Upper lobe of right lung (tissue), 1 donor: ENCODE results near the gene GUK1. TPM values are rescaled to one million over a fixed set of nuclear protein-coding genes. Genes with fewer than 3 reads are reported as not detected.

Experiments
- ATAC-seq: fragments of 200-7000 bp; cut with Tn5 transposase; one replicate; pipeline ENCODE4 v1.9.1; 2020; ENCODE audit warnings: mild to moderate bottlenecking, moderate library complexity
- DNase-seq: peaks from one replicate; pipeline ENCODE4 v3.0.0-alpha.2; 2020
- H3K27ac ChIP-seq: fragments of 200-600 bp; one replicate; pipeline ENCODE4 v1.8.0; 2022
- H3K27me3 ChIP-seq: fragments of 200-600 bp; one replicate; pipeline ENCODE4 v1.8.0; 2022; ENCODE audit warnings: mild to moderate bottlenecking
- H3K36me3 ChIP-seq: fragments of 200-600 bp; one replicate; pipeline ENCODE4 v1.8.0; 2022
- H3K4me1 ChIP-seq: fragments of 200-600 bp; one replicate; pipeline ENCODE4 v1.8.0; 2022
- H3K4me3 ChIP-seq: fragments of 200-600 bp; one replicate; pipeline ENCODE4 v1.8.0; 2022; ENCODE audit warnings: mild to moderate bottlenecking
- H3K9me3 ChIP-seq: fragments of 200-600 bp; one replicate; pipeline ENCODE4 v1.8.0; 2022
- CTCF ChIP-seq: fragments of 200-600 bp; IDR thresholded peaks from one replicate; pipeline ENCODE4 v1.8.0; 2022; ENCODE audit warnings: antibody characterized with exemption
- intact Hi-C: fragments of 100-400 bp; cut with DNase I; formaldehyde crosslinking; loops from one replicate; pipeline ENCODE4 v1.11.0; 2022
- total RNA-seq: library from RNA; stranded (reverse); fragmentation: NEBNext Ultra II Directional; extraction: Animal tissue kit (Norgen Biotek cat#: 25700); gene quantifications from one replicate; pipeline ENCODE4 v1.2.1, GENCODE V29; 2021
- donor health status: DM: no; HTN: yes; CAD: no; lungs with severe emphysema.

The GUK1 gene
- total RNA-seq, 1 donor from 2014 or later, result 203 TPM

DNA sequence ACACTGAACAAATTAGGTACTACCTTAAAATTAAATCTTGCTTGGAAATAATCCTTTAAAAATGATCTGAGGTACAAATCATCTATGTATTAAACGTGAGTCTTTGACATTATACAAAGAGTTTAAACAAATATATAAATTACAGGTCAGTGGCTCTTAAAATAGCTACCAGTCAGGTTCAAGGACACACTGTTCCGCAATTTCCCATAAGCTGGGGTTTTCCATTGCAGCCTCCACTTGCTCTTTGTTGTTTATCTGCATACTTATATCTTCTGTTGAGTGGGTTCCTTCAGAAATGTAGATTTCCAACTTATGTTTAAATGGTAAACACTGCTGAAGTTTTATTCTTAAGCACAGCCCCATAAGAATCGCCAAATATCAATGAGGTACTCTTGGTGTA is 25.3 kb upstream of the GUK1 start:
- intact Hi-C loops, result no loop called here
- H3K27ac ChIP-seq, result no peak overlapping the region
- peaks cover 11% of the 10 kb centered on the region for H3K4me1 ChIP-seq
- no peak overlapping the region for H3K4me3 ChIP-seq
- TF ChIP-seq CTCF, result no peak
- H3K36me3 ChIP-seq, result no peaks in the 10 kb centered on the region
- ATAC-seq, result no peak
- DNase-seq, result no peak
- H3K9me3 ChIP-seq, result no peaks in the 10 kb centered on the region
- no peaks in the 10 kb centered on the region for H3K27me3 ChIP-seq

- DNase-seq (no peak), ATAC-seq (no peak)
- TF ChIP-seq CTCF, result no peak
- H3K4me1 ChIP-seq, result no peaks in the 10 kb centered on the region
- no peaks in the 10 kb centered on the region for H3K9me3 ChIP-seq
- no peaks in the 10 kb centered on the region for H3K36me3 ChIP-seq
- intact Hi-C loops, result no loop called here
- H3K27me3 ChIP-seq, result no peaks in the 10 kb centered on the region
- H3K4me3 ChIP-seq, result no peak overlapping the region
- H3K27ac ChIP-seq, result no peak overlapping the region
Measured at GRCh38 chr1:228117335-228117734, 22.7 kb upstream of the GUK1 start.

DNA sequence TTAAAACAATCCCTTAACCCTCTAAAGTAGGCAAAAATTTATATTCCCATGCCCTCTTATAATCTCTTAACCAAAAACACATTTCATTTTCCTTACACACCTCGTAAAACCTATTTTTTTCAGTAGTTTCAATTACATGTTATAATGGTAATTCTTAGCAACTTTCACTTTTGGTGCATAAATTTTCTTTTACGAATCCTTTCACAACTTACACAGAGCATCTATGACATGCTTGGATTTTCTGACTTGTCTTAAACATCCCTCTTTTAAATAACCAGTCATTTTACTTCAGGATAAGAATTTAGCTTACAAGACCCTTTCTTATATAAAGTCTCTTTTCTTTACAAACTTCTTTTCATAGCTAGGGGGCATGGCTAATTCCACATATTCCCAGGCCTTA is 22.0 kb upstream of the GUK1 start:
- Histone ChIP-seq H3K4me1 (no peaks in the 10 kb centered on the region), H3K27ac (no peak overlapping the region), H3K27me3 (no peaks in the 10 kb centered on the region), H3K9me3 (no peaks in the 10 kb centered on the region), H3K36me3 (no peaks in the 10 kb centered on the region), H3K4me3 (no peak overlapping the region)
- ATAC-seq (no peak), DNase-seq (no peak)
- TF ChIP-seq CTCF, result no peak
- intact Hi-C loops, result no loop called here

GRCh38 chr1:228120351-228120750 is 19.7 kb upstream of the GUK1 start:
- intact Hi-C loops, result no loop called here
- no peaks in the 10 kb centered on the region for H3K36me3 ChIP-seq
- ATAC-seq (no peak), DNase-seq (no peak)
- TF ChIP-seq CTCF, result no peak
- no peaks in the 10 kb centered on the region for H3K9me3 ChIP-seq
- no peaks in the 10 kb centered on the region for H3K27me3 ChIP-seq
- no peaks in the 10 kb centered on the region for H3K4me1 ChIP-seq
- no peak overlapping the region for H3K4me3 ChIP-seq
- no peak overlapping the region for H3K27ac ChIP-seq

DNA sequence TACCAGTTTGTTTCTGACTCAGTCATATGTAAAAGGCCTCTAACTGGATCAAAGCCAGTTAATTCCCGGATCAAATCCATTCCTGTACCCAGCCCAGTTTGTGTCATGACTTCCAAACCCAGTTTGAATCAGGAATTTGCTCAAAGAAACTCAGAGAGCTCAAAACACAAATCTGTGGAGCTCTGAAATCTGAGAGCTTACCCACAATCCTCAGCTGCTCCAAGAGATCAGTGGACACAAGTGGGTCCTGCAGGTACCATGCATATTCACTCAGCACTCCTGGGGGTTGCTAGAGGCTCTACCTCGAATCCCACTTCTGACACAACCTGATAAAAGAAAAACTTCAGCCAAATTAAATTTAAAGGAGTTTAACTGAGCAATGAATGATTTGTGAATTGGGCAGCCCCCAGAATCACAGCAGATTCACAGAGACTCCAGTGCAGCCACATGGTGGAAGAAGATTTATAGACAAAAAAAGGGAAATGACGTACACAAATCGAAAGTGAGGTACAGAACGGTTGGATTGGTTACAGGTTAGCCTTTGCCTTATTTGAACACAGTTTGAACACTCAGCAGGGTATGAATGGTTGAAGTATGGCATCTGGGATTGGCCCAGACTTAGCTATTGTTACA is 19.1 kb upstream of the GUK1 start:
- Histone ChIP-seq H3K4me1 (no peaks in the 10 kb centered on the region), H3K27ac (no peak overlapping the region), H3K9me3 (no peaks in the 10 kb centered on the region), H3K27me3 (no peaks in the 10 kb centered on the region), H3K4me3 (no peak overlapping the region), H3K36me3 (no peaks in the 10 kb centered on the region)
- ATAC-seq, result no peak
- DNase-seq, result no peak
- intact Hi-C loops, result no loop called here
- no peak for TF ChIP-seq CTCF

DNA sequence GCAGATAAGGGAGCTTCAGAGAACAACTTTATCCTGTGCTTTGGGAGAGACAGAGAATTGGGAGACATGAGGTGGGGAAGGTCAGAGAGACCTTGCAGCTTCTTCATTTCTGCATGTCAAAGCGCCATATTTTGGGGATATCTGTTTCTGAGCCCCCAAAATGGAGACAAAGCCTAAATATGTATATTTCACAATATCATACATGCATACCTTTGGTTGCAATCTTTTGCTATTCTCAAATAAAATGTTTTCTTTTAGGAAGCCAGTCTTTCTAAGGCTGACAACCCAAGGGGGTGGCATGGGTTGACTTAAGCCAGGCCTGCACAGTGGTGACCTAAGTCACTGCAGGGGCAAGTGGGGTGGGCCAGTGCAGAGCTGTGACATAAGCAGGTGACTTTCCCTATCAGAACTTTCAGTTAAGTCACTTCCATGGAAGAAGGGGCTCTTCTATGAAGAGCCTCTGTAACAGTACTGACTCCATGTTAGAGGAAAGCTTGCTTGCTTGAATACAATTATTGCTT is 17.1 kb upstream of the GUK1 start:
- intact Hi-C loops, result no loop called here
- Histone ChIP-seq H3K4me1 (no peaks in the 10 kb centered on the region), H3K27ac (no peak overlapping the region), H3K36me3 (no peaks in the 10 kb centered on the region), H3K27me3 (no peaks in the 10 kb centered on the region), H3K4me3 (no peak overlapping the region), H3K9me3 (no peaks in the 10 kb centered on the region)
- DNase-seq (no peak), ATAC-seq (no peak)
- no peak for TF ChIP-seq CTCF
